H1 (cell line): ENCODE measurements around the gene ADD2. TPM values are rescaled to one million over a fixed set of nuclear protein-coding genes. Genes with fewer than 3 reads are reported as not detected.

ENCODE experiments used
- BRCA1 ChIP-seq: IDR thresholded peaks from 2 replicates; pipeline ENCODE4 v1.6.1; 2012; ENCODE audit warnings: low read depth, low read length, improper control_type of control experiment
- CHD7 ChIP-seq: fragments of 300-600 bp; sonication (generic); IDR thresholded peaks from 2 replicates; pipeline ENCODE4 v1.7.1; 2012; ENCODE audit warnings: low read length, moderate library complexity, mild to moderate bottlenecking, inconsistent platforms; ENCODE audit not compliant: insufficient replicate concordance
- RFX5 ChIP-seq: IDR thresholded peaks from 2 replicates; pipeline ENCODE4 v1.6.1; 2011; ENCODE audit warnings: low read depth, low read length, improper control_type of control experiment, borderline replicate concordance
- TCF12 ChIP-seq: IDR thresholded peaks from 2 replicates; pipeline ENCODE4 v1.6.1; 2011; ENCODE audit warnings: low read depth, mild to moderate bottlenecking, low read length
- polyA plus RNA-seq, 7 experiments: library from polyadenylated mRNA; depleted of rRNA in 3 of 7; stranded (reverse) in 5 of 7; unstranded in 2 of 7; fragments of >200 nt in 5 of 7; fragments of 200-250 nt in 2 of 7; gene quantifications; 1 replicate in 5 of 7; 2 replicates in 1 of 7; 4 replicates in 1 of 7; pipeline versions ENCODE4 v1.2.1 to v1.2.3, GENCODE V29; 2011 to 2013; ENCODE audit warnings: missing spikeins in 2 of 7, mixed read lengths in 2 of 7
- total RNA-seq: library from RNA; stranded (reverse); fragmentation: NEBNext Ultra II Directional; extraction: Animal tissue kit (Norgen Biotek cat#: 25700); gene quantifications from 2 replicates; pipeline ENCODE4 v1.2.1, GENCODE V29; 2021
- TF ChIP-seq, protein P1 (sequence below): IDR thresholded peaks from 2 replicates; pipeline ENCODE4 v1.6.1; 2012; ENCODE audit warnings: low read length, inconsistent platforms

Gene ADD2
- total and polyA plus RNA-seq, 2 of the 8 experiments (the other 6 are each of a cell fraction or from before 2014, with no cell fraction given), result 58.5 to 170 TPM

DNA sequence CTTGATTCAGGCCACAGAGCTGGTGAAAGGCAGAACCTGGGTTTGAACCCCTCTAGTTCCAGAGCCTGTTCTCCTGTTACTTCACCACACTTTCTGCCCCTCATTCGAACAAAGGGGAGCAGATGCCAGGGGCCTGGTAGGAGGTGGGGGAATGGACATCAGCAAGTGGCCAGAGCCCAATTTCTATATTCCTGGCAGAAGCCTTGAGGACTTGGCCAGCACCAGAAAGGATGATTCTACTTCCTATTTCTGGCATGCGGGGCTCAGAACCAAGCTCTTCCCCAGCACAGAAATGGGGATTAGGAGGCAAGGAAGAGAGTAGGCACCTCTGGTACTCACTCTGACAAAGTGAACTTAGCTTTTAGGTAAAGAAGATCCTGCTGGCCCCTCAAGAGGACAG is 49.3 kb downstream of the ADD2 start (continued):
- no peak for TF ChIP-seq BRCA1
- TF ChIP-seq RFX5, result no peak
- no peak for TF ChIP-seq TCF12
- TF ChIP-seq, protein P1, sequence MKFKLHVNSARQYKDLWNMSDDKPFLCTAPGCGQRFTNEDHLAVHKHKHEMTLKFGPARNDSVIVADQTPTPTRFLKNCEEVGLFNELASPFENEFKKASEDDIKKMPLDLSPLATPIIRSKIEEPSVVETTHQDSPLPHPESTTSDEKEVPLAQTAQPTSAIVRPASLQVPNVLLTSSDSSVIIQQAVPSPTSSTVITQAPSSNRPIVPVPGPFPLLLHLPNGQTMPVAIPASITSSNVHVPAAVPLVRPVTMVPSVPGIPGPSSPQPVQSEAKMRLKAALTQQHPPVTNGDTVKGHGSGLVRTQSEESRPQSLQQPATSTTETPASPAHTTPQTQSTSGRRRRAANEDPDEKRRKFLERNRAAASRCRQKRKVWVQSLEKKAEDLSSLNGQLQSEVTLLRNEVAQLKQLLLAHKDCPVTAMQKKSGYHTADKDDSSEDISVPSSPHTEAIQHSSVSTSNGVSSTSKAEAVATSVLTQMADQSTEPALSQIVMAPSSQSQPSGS, result no peak
- TF ChIP-seq CHD7, result no peak
